Adipocyte (in vitro differentiated cells): ENCODE measurements around the gene SLC35E2B.

Source experiments
- DNase-seq: peaks from one replicate; pipeline ENCODE4 v3.0.0-alpha.2; 2015; ENCODE audit warnings: low read depth
- H3K27me3 ChIP-seq: replicated peaks from 2 replicates; pipeline ENCODE4 v1.7.0; 2013; ENCODE audit warnings: mild to moderate bottlenecking, low read length, moderate library complexity; ENCODE audit not compliant: control insufficient read depth, insufficient read depth
- H3K36me3 ChIP-seq: 2 replicates; pipeline ENCODE4 v1.7.0; 2013; ENCODE audit warnings: low read length, mild to moderate bottlenecking, moderate library complexity; ENCODE audit not compliant: control insufficient read depth, insufficient read depth, severe bottlenecking
- H3K4me1 ChIP-seq: 2 replicates; pipeline ENCODE4 v1.7.0; 2013; ENCODE audit warnings: mild to moderate bottlenecking, low read length, moderate library complexity; ENCODE audit not compliant: control insufficient read depth, insufficient read depth
- H3K4me3 ChIP-seq: 2 replicates; pipeline ENCODE4 v1.7.0; 2013; ENCODE audit warnings: mild to moderate bottlenecking, low read length, moderate library complexity
- H3K9ac ChIP-seq: 2 replicates; pipeline ENCODE4 v1.7.0; 2013; ENCODE audit warnings: mild to moderate bottlenecking, low read length, moderate library complexity
- H3K9me3 ChIP-seq: 2 replicates; pipeline ENCODE4 v1.7.0; 2013; ENCODE audit warnings: mild to moderate bottlenecking, low read length, moderate library complexity; ENCODE audit not compliant: control insufficient read depth

Gene SLC35E2B

GRCh38 chr1:1624443-1625403, 67.9 kb downstream of the SLC35E2B start:
- Histone ChIP-seq H3K9ac (no peak overlapping the region), H3K4me3 (no peak overlapping the region), H3K4me1 (no peaks in the 10 kb centered on the region), H3K9me3 (no peaks in the 10 kb centered on the region), H3K36me3 (peaks cover 4% of the 10 kb centered on the region), H3K27me3 (no peaks in the 10 kb centered on the region)
- DNase-seq, result no peak

- Histone ChIP-seq H3K9ac (no peak overlapping the region), H3K36me3 (peaks cover 4% of the 10 kb centered on the region), H3K27me3 (no peaks in the 10 kb centered on the region), H3K4me3 (no peak overlapping the region), H3K4me1 (no peaks in the 10 kb centered on the region), H3K9me3 (no peaks in the 10 kb centered on the region)
- no peak for DNase-seq
Observed at GRCh38 chr1:1623631-1624442, 68.8 kb downstream of the SLC35E2B start.

- Histone ChIP-seq H3K36me3 (no peaks in the 10 kb centered on the region), H3K4me3 (no peak overlapping the region), H3K27me3 (no peaks in the 10 kb centered on the region), H3K9me3 (no peaks in the 10 kb centered on the region), H3K9ac (no peak overlapping the region), H3K4me1 (no peaks in the 10 kb centered on the region)
- no peak for DNase-seq
Observed at GRCh38 chr1:1623181-1623630, 69.4 kb downstream of the SLC35E2B start.

GRCh38 chr1:1622788-1623094, 69.9 kb downstream of the SLC35E2B start:
- Histone ChIP-seq H3K9ac (no peak overlapping the region), H3K36me3 (peaks cover 4% of the 10 kb centered on the region), H3K4me3 (no peak overlapping the region), H3K9me3 (no peaks in the 10 kb centered on the region), H3K4me1 (no peaks in the 10 kb centered on the region), H3K27me3 (no peaks in the 10 kb centered on the region)
- DNase-seq, result no peak

GRCh38 chr1:1622010-1622787, 70.4 kb downstream of the SLC35E2B start:
- H3K4me3 ChIP-seq, result no peak overlapping the region

GRCh38 chr1:1621173-1622009, 71.2 kb downstream of the SLC35E2B start:
- no peak overlapping the region for H3K9ac ChIP-seq

More at GRCh38 chr1:1622010-1622787, 70.4 kb downstream of the SLC35E2B start:
- Histone ChIP-seq H3K36me3 (peaks cover 6% of the 10 kb centered on the region), H3K9me3 (no peaks in the 10 kb centered on the region), H3K4me1 (peaks cover 3% of the 10 kb centered on the region), H3K27me3 (no peaks in the 10 kb centered on the region), H3K9ac (no peak overlapping the region)
- no peak for DNase-seq

GRCh38 chr1:1620433-1621139, 72.0 kb downstream of the SLC35E2B start:
- Histone ChIP-seq H3K9ac (no peak overlapping the region), H3K27me3 (no peaks in the 10 kb centered on the region), H3K4me3 (no peak overlapping the region), H3K9me3 (no peaks in the 10 kb centered on the region), H3K36me3 (peaks cover 6% of the 10 kb centered on the region), H3K4me1 (peaks cover 10% of the 10 kb centered on the region)
- no peak for DNase-seq

More at GRCh38 chr1:1621173-1622009, 71.2 kb downstream of the SLC35E2B start:
- peaks cover 10% of the 10 kb centered on the region for H3K4me1 ChIP-seq
- no peaks in the 10 kb centered on the region for H3K9me3 ChIP-seq
- DNase-seq, result no peak
- H3K4me3 ChIP-seq, result no peak overlapping the region
- no peaks in the 10 kb centered on the region for H3K27me3 ChIP-seq
- peaks cover 6% of the 10 kb centered on the region for H3K36me3 ChIP-seq

GRCh38 chr1:1619917-1620361, 72.7 kb downstream of the SLC35E2B start:
- H3K36me3 ChIP-seq, result peaks cover 6% of the 10 kb centered on the region
- H3K27me3 ChIP-seq, result no peaks in the 10 kb centered on the region
- H3K4me3 ChIP-seq, result no peak overlapping the region
- no peak overlapping the region for H3K9ac ChIP-seq
- peaks cover 10% of the 10 kb centered on the region for H3K4me1 ChIP-seq
- DNase-seq, result no peak
- no peaks in the 10 kb centered on the region for H3K9me3 ChIP-seq

- Histone ChIP-seq H3K9ac (no peak overlapping the region), H3K27me3 (no peaks in the 10 kb centered on the region), H3K4me3 (no peak overlapping the region), H3K4me1 (peaks cover 23% of the 10 kb centered on the region), H3K36me3 (peaks cover 6% of the 10 kb centered on the region), H3K9me3 (no peaks in the 10 kb centered on the region)
- no peak for DNase-seq
Observed at GRCh38 chr1:1618396-1619068, 74.1 kb downstream of the SLC35E2B start.
